GM21447 (cell line): ENCODE data around the gene NFATC3.
A peak's percentile ranks its signal among the peaks of the same experiment; 100 is the strongest.

Source experiments
- ATAC-seq: cut with Tn5 transposase; IDR thresholded peaks from one replicate; pipeline ENCODE4 v1.9.1; 2021; ENCODE audit not compliant: unreplicated experiment

NFATC3 gene

GRCh38 chr16:68244903-68245853 lies 160.0 kb downstream of the NFATC3 start, which contains the start of gene PLA2G15:
TSS of gene PLA2G15 (plus strand) at chr16:68245373. CDS start at chr16:68245427, 54 bp downstream.
- ATAC-seq, result peak; percentile 70

DNA sequence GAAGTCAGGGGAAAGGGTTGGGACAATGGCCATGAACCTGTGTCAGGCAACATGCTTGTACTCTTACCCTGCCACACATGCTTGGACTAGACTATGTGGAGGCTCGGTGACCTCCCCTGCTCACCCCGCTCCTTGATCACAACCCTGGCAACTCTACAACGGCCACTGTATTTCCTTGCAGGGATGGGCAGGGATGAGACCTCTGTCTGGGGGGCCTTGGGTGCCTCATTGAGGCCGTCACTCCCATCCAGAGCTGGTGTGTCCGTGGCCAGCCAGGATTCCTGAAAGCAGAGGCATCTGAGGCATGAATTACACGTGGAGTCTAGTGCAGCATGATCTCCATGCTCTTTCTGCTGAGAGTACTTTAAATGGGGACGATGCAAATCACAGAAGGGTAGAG lies 161.0 kb downstream of the NFATC3 start:
- ATAC-seq, result no peak

GRCh38 chr16:68246666-68247065 lies 161.5 kb downstream of the NFATC3 start:
- ATAC-seq, result no peak

DNA sequence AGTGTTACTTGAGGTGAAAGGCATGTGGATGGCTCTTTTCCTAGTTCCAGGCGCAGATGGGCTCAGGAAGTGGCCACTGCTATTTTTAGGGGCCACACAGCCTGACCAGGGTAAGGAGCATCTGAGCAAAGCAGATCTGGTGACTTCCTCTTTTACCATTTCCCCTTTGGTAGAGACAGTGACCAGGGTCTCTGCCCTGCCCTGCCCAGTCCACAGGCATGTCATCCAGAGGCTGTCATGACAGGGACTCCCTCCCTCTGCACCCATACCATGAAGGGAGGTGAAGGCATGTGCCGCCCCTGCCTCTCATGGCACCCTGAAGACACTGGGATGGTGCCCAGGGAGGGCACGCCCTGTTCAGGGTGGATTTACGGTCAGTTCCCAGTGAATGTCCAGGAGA lies 162.2 kb downstream of the NFATC3 start:
- ATAC-seq, result no peak

DNA sequence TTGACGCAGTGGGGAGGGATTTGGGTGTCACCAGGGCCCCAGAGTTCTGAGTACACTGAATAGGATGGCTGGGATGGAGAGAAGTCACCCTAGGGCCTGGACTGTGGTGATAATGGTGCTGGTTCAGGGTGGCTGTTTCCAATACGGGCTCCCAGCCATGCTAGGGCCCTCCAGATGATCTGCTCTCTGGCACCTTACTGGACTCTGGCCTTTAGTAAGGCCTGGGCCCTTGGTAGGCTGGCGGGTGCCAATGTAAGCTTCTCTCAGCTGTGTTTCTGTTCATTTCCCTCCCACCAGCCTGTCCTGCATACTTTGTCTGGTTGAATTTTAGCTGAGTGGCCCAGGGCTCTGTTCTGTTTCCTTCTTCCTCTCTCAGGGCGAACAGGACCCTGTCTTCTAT lies 162.8 kb downstream of the NFATC3 start:
- ATAC-seq, result no peak

- ATAC-seq, result no peak
Observed at GRCh38 chr16:68249371-68249770, 164.2 kb downstream of the NFATC3 start.

DNA sequence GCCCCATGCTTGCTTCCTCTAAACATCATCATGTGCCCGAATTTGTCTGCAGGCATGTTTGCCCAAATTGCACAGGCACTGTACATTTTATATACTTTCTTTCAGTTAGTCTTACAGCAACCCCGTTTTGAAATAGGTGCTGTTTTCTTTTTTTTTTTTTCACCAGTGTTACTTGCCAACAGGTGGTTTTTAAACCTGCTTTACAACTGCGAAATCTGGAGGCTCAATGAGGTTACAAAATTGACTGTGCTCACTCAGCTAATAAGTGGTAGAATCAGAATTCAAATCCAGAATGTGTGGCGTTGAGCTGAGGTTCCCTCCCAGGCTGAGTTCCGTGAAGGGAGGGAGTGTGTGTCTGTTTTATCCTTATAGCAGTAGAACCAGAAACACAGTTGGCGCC lies 165.8 kb downstream of the NFATC3 start:
- ATAC-seq, result no peak

DNA sequence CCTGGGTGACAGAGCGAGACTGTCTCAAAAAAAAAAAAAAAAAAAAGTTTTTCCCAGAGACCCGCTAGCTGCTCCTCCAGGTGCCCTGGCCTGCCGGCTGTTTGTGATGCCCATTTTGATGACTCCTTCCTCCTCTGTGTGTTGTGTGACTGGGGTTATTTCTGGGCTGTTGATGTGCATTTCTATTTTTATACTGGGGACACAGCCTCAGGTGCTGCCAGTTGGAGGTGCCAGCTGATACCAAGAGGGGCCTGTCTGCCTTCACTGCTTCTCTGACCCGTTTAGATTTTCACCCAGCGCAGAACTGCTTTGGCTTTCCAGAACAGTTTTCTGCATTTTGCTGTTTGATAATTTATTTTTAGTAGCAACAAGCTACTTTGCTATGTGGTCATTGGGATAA lies 166.7 kb downstream of the NFATC3 start:
- no peak for ATAC-seq

- no peak for ATAC-seq
Observed at GRCh38 chr16:68252383-68252782, 167.2 kb downstream of the NFATC3 start.

- no peak for ATAC-seq
Observed at GRCh38 chr16:68253721-68254120, 168.6 kb downstream of the NFATC3 start.

GRCh38 chr16:68255712-68256111 lies 170.5 kb downstream of the NFATC3 start:
- no peak for ATAC-seq

DNA sequence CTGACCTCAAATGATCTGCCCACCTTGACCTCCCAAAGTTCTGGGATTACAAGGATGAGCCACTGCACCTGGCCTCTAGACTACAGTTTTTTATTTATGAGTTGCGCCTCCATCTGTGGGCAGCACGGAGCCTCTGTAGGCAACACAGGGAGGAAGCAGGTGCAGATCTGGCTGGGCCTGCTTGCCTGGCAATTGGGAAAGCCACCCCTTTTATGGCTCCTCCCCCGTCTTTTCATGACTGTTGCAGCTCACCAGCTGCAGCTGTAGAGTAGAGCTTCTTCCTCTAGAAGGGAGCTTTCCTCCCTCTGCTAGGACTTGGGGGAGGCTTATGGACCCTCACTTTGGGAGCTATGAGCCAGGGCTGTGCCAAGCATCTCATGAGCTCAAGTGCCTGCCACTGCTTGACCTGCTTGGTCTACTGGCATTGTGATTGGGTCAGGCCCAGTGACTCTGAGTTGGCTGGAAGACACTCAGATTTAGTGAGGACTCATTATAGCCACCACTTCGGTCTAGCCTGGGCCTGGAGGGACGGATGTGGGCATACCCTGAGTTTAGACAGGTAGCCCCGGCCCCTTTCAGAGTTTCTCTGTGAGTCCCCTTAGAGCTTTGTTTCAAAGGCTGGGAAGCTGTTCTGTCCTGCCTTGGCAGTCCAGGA lies 172.2 kb downstream of the NFATC3 start:
- ATAC-seq, result peak; percentile 53

GRCh38 chr16:68257906-68258800 lies 173.0 kb downstream of the NFATC3 start:
- peak; percentile 38 for ATAC-seq

GRCh38 chr16:68259007-68259825 lies 174.0 kb downstream of the NFATC3 start:
- ATAC-seq, result no peak

DNA sequence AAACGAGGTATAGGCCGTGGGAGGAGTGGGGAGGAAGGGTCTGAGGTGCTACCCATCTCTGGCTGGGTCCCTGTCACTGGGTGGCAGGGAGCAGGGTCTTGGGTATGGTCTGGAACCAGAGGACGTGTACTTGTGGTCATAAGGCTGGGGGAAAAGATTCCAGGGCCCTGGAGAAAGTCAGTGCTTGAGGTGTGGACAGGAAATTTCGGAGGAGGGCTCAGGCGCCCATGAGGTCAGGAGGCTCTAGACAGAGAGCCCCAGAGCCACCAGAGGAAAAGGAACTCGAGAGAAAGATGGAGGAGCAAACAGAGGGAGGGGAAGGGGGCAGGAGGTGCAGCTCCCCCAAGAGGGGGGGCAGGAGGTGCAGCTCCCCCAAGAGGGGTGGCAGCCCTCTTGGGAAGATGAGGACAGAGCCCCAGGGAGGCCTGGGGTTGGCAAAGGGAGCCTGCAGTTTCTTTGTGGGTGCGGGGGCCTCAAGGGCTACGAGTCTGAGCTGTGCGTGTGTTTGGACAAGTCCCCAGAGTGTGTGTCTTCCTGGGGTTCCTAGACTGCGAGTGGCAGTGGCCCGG lies 178.5 kb downstream of the NFATC3 start:
- ATAC-seq, result no peak

GRCh38 chr16:68264128-68265077 lies 179.2 kb downstream of the NFATC3 start, which contains the start of gene SLC7A6:
TSS of gene SLC7A6 (plus strand) at chr16:68264526. CDS start at chr16:68274727, 10,201 bp downstream.
- peak; percentile 50 for ATAC-seq

- ATAC-seq, result peak; percentile 20
Observed at GRCh38 chr16:68265078-68265920, 180.1 kb downstream of the NFATC3 start.
